ENCODE measurements around the gene GLIS1.

GLIS1 gene

DNA sequence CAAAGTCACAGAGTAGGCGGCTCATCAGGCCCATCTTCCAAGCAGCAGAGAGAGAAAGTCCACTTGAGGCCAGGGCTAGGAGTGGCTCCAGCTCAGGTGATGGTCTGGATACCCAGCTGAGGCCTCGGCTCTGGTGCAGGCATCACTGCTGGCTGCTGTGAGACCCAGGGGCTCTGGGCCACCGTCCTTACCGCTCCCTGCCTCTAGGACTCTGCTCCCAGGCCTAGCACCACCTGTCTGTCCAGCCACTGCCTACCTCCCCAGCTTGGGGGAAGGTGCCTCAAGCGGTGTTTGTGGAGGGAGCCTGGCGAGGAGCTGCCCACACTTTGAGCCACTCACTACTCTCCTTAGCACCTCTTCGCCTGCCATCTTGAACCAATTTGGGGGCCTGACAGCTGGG, 221.9 kb downstream of the GLIS1 start:
- no peak for TF ChIP-seq EZH2phosphoT487 (conservative IDR thresholded peaks at IDR 0.05; ENCODE audit: low read length)
- TF ChIP-seq, protein P1, sequence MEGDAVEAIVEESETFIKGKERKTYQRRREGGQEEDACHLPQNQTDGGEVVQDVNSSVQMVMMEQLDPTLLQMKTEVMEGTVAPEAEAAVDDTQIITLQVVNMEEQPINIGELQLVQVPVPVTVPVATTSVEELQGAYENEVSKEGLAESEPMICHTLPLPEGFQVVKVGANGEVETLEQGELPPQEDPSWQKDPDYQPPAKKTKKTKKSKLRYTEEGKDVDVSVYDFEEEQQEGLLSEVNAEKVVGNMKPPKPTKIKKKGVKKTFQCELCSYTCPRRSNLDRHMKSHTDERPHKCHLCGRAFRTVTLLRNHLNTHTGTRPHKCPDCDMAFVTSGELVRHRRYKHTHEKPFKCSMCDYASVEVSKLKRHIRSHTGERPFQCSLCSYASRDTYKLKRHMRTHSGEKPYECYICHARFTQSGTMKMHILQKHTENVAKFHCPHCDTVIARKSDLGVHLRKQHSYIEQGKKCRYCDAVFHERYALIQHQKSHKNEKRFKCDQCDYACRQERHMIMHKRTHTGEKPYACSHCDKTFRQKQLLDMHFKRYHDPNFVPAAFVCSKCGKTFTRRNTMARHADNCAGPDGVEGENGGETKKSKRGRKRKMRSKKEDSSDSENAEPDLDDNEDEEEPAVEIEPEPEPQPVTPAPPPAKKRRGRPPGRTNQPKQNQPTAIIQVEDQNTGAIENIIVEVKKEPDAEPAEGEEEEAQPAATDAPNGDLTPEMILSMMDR (IDR thresholded peaks at IDR 0.05; ENCODE audit: insufficient read depth, low read length, poor library complexity, severe bottlenecking) = no peak
- Histone ChIP-seq H2AFZ (ENCODE audit: low read depth, low read length, severe bottlenecking) (no peak overlapping the region), H3K9me2 (replicated peaks; ENCODE audit: insufficient read depth, low read length) (no peaks in the 10 kb centered on the region), H3K79me2 (ENCODE audit: insufficient read depth, low read length) (no peaks in the 10 kb centered on the region), H4K20me1 (ENCODE audit: low read depth, low read length) (no peaks in the 10 kb centered on the region), H3K4me2 (ENCODE audit: low read depth, low read length, poor library complexity, severe bottlenecking) (no peak overlapping the region), H3K9ac (ENCODE audit: low read length) (no peak overlapping the region), H3K36me3 (ENCODE audit: low read length) (no peaks in the 10 kb centered on the region), H3K27ac (ENCODE audit: low read depth, low read length) (no peak overlapping the region), H3K9me3 (ENCODE audit: insufficient read depth, low read length) (no peaks in the 10 kb centered on the region), H3F3A (ENCODE audit: insufficient read depth) (no peaks in the 10 kb centered on the region), H3K4me3 (ENCODE audit: insufficient read depth, low read length, poor library complexity, severe bottlenecking) (no peak overlapping the region), H3K27me3 (ENCODE audit: low read length) (no peaks in the 10 kb centered on the region)

DNA sequence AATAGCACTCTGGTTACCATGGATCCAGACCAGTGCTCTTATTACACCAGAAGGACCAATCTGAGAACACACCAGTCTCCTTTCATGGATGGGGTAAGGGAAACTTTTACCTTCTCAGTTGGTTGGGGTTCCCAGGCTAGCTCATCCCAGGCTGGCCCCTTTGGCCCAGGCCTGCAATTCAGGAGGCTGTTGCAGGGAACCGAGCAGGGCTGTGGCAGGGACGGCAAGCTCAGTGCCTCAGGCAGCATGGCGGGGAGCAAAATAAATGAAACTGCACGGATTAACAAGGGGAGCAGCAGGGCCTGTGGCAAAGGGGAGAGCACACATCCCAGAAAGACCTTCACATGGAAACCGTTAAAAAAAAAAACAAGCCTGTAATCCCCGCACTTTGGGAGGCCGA, 222.8 kb downstream of the GLIS1 start:
- H3K79me2 ChIP-seq (ENCODE audit: insufficient read depth, low read length) = no peaks in the 10 kb centered on the region
- H3K9me3 ChIP-seq (ENCODE audit: insufficient read depth, low read length) = no peaks in the 10 kb centered on the region
- no peaks in the 10 kb centered on the region for H3K27me3 ChIP-seq (ENCODE audit: low read length)
- no peak overlapping the region for H2AFZ ChIP-seq (ENCODE audit: low read depth, low read length, severe bottlenecking)
- no peaks in the 10 kb centered on the region for H3K9me2 ChIP-seq (replicated peaks; ENCODE audit: insufficient read depth, low read length)
- no peak overlapping the region for H3K4me3 ChIP-seq (ENCODE audit: insufficient read depth, low read length, poor library complexity, severe bottlenecking)
- no peak overlapping the region for H3K9ac ChIP-seq (ENCODE audit: low read length)
- H4K20me1 ChIP-seq (ENCODE audit: low read depth, low read length) = no peaks in the 10 kb centered on the region
- TF ChIP-seq EZH2phosphoT487 (conservative IDR thresholded peaks at IDR 0.05; ENCODE audit: low read length) = no peak
- TF ChIP-seq, protein P1 (IDR thresholded peaks at IDR 0.05; ENCODE audit: insufficient read depth, low read length, poor library complexity, severe bottlenecking) = no peak
- H3K27ac ChIP-seq (ENCODE audit: low read depth, low read length) = no peak overlapping the region
- H3F3A ChIP-seq (ENCODE audit: insufficient read depth) = no peaks in the 10 kb centered on the region
- no peaks in the 10 kb centered on the region for H3K36me3 ChIP-seq (ENCODE audit: low read length)
- H3K4me2 ChIP-seq (ENCODE audit: low read depth, low read length, poor library complexity, severe bottlenecking) = no peak overlapping the region

DNA sequence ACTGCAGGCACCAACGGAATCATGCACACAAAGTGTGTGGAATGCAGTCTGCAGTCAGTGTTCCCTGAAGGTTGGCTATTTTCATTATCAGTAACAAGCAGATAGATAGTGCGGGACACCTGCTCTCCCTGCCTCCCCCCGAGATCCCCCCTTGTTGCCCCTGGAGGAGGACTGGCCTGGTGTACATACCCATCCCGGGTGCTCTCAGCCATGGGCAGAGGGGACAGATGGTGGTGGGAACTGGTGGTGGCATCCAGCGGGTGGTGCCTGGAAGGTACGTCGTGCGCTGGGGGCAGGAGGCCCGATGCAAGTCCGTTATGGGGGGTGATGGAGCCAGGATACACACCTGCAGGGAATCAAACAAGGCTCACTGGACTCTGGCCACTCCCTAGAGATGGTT, 224.5 kb downstream of the GLIS1 start:
- no peaks in the 10 kb centered on the region for H3K9me3 ChIP-seq (ENCODE audit: insufficient read depth, low read length)
- H2AFZ ChIP-seq (ENCODE audit: low read depth, low read length, severe bottlenecking) = no peak overlapping the region
- H3K27ac ChIP-seq (ENCODE audit: low read depth, low read length) = no peak overlapping the region
- H3K9ac ChIP-seq (ENCODE audit: low read length) = no peak overlapping the region
- H3K79me2 ChIP-seq (ENCODE audit: insufficient read depth, low read length) = no peaks in the 10 kb centered on the region
- H3K9me2 ChIP-seq (replicated peaks; ENCODE audit: insufficient read depth, low read length) = no peaks in the 10 kb centered on the region
- no peak overlapping the region for H3K4me2 ChIP-seq (ENCODE audit: low read depth, low read length, poor library complexity, severe bottlenecking)
- TF ChIP-seq EZH2phosphoT487 (conservative IDR thresholded peaks at IDR 0.05; ENCODE audit: low read length) = no peak
- TF ChIP-seq, protein P1 (IDR thresholded peaks at IDR 0.05; ENCODE audit: insufficient read depth, low read length, poor library complexity, severe bottlenecking) = no peak
- H3K27me3 ChIP-seq (ENCODE audit: low read length) = no peaks in the 10 kb centered on the region
- H3K4me3 ChIP-seq (ENCODE audit: insufficient read depth, low read length, poor library complexity, severe bottlenecking) = no peak overlapping the region
- H4K20me1 ChIP-seq (ENCODE audit: low read depth, low read length) = no peaks in the 10 kb centered on the region
- no peaks in the 10 kb centered on the region for H3K36me3 ChIP-seq (ENCODE audit: low read length)
- no peaks in the 10 kb centered on the region for H3F3A ChIP-seq (ENCODE audit: insufficient read depth)
